SH-SY5Y (cell line): ENCODE data around the gene DBNDD2.
A peak's percentile ranks its signal among the peaks of the same experiment; 100 is the strongest.

ENCODE experiments used
- GATA2 ChIP-seq: IDR thresholded peaks from 2 replicates; pipeline ENCODE4 v1.6.1; 2011; ENCODE audit warnings: mild to moderate bottlenecking, low read depth, low read length
- GATA3 ChIP-seq: IDR thresholded peaks from 2 replicates; pipeline ENCODE4 v1.6.1; 2011; ENCODE audit warnings: low read depth, mild to moderate bottlenecking, low read length, moderate library complexity

Gene DBNDD2

DNA sequence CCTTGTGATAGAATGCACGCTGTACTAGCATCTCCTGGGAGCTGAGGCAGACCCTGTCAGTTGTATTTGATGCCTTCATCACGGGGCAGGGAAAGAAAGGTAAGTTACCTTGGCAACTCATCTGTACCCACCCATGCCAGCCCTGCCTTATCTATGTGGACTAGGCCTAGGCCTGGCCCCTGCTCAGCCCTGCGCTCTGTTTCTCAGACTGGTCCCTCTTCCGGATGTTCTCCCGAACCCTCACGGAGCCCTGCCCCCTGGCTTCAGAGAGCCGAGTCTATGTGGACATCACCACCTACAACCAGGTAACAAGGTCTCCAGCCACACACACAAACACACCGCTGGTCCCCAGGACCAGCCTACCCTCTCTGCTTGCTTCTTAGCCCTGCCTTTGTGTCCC, 12.0 kb downstream of the DBNDD2 start:
- TF ChIP-seq GATA2: no peak
- TF ChIP-seq GATA3: no peak

GRCh38 chr20:45423700-45424099, 15.6 kb downstream of the DBNDD2 start:
- TF ChIP-seq GATA2 (no peak), GATA3 (no peak)

DNA sequence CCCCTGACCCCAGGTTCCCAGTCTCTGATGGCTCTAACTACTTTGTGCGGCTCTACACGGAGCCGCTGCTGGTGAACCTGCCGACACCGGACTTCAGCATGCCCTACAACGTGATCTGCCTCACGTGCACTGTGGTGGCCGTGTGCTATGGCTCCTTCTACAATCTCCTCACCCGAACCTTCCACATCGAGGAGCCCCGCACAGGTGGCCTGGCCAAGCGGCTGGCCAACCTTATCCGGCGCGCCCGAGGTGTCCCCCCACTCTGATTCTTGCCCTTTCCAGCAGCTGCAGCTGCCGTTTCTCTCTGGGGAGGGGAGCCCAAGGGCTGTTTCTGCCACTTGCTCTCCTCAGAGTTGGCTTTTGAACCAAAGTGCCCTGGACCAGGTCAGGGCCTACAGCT, 17.5 kb downstream of the DBNDD2 start:
- TF ChIP-seq GATA3 (no peak), GATA2 (no peak)

DNA sequence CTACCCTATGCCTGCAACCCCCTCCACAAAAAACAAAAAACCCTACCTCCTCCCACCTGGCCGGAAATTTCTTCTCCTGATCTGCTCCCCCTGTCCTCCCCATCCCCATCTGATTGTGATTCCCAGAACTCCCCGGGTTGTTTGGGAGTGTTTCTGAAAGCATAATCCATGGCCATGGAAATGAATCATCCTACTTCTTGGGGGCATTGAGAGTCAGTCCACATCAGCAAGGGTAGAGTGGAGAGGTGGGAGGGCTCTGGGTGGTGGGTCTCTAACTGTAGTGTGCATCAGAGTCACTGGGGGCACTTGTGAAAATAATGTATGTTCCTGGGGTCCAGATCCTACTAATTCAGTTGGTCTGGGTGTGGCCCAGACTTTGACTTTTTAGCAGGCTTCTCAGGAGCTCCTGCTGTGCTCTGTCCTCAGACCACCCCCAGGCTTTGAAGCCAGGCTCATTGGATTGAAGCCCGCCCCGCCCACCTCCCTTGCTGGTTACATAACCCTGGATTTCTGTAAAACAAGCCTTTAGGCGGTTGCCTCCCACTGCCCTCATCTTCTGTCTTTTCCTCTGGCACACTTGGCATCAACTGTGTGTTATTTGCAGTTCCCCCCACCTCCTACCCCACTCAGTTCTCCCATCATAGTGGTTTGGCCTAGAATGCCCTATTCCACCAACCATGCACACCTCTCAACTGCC, 18.4 kb downstream of the DBNDD2 start:
- no peak for TF ChIP-seq GATA2
- TF ChIP-seq GATA3: no peak

GRCh38 chr20:45427236-45428149, 19.4 kb downstream of the DBNDD2 start:
- peak; percentile 87 for TF ChIP-seq GATA3
- TF ChIP-seq GATA2: peak; percentile 93

GRCh38 chr20:45429618-45430017, 21.5 kb downstream of the DBNDD2 start:
- no peak for TF ChIP-seq GATA3
- TF ChIP-seq GATA2: no peak

DNA sequence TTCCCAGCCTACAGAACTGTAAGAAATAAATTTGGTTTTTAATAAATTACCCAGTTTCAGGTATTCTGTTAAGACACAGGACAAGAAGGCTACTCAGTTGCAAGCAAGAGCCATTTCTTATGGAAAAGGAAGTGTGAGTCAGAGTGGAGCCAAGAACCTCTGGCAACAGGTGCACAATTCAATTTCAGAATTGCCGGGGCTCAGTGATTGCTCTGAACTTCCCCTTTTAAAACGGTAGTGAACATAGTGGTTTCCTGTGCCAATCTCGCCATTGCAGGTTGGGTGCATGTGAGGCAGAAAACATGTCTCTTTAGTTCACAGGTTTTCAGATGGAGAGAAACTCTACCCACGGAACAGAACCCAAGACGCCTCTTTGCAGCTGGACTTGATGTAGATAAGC, 24.2 kb downstream of the DBNDD2 start:
- no peak for TF ChIP-seq GATA2

GRCh38 chr20:45433316-45433715, 25.2 kb downstream of the DBNDD2 start:
- TF ChIP-seq GATA3: no peak
- no peak for TF ChIP-seq GATA2

- no peak for TF ChIP-seq GATA3
- no peak for TF ChIP-seq GATA2
These were observed 25.9 kb downstream of the DBNDD2 start for GRCh38 chr20:45433976-45434375.

DNA sequence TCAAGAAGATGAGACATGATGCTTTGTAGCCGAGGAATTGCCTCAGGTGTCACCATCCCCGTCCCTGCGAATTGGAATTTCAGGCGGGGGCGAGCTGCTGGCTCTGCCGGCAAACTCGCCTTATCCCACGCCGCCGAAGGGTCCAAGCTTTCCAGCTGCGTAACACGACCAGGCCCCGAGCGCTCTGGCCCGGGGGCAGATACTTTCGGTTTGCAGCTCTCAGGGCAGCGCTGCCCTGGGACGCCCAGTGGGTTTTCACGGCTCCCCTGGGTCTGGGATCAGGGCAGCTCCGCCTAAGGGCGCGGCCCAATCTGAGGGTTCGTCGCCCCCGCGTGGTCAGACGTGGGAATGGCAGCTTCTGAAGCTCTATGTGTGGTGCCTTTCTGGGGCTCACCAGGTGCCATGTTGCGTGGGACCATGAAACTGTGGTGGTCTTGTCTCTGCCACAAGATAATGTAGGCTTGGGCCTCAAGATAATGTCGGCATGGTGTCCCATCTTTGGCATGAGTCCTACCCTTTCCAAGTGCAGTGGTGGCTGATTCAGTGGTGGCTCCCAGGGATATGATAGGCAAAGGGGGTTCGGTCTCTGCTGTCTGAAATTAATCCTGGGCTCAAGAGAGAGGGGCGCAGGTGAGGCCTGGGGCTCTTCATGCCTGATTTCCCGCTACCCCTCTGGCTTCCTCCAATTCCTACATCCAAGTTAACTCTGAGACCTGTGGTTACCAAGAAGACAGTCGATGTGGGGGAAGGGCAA, 28.8 kb downstream of the DBNDD2 start:
- TF ChIP-seq GATA3 (no peak), GATA2 (no peak; the same call in 1 of the 2 replicates)

GRCh38 chr20:45440424-45440823, 32.3 kb downstream of the DBNDD2 start:
- TF ChIP-seq GATA3: no peak
- TF ChIP-seq GATA2: no peak

GRCh38 chr20:45440891-45441685, 33.0 kb downstream of the DBNDD2 start:
- TF ChIP-seq GATA3 (no peak), GATA2 (no peak)

- TF ChIP-seq GATA2 (no peak), GATA3 (no peak)
These were observed 33.7 kb downstream of the DBNDD2 start for GRCh38 chr20:45441746-45442145.

- TF ChIP-seq GATA2 (no peak), GATA3 (no peak)
These were observed 36.0 kb downstream of the DBNDD2 start for GRCh38 chr20:45444050-45444449.
